GM12878 (cell line): ENCODE results near the gene ZDHHC5. TPM values are rescaled to one million over a fixed set of nuclear protein-coding genes. Genes with fewer than 3 reads are reported as not detected.
A peak's percentile ranks its signal among the peaks of the same experiment; 100 is the strongest.

Experiments used
- ATAC-seq: fragments of 200-7000 bp; cut with Tn5 transposase; 3 replicates; pipeline ENCODE4 v1.9.1; 2020; ENCODE audit warnings: mild to moderate bottlenecking, moderate library complexity
- BruUV-seq: library from RNA; stranded (reverse); fragments of 400-500 nt; replicated peaks from 2 replicates; lab custom pipeline; 2021; lab: Mats Ljungman, UMichigan
- CTCF ChIA-PET: fragments of 300-600 bp; sonication (Branson Sonifier 250); formaldehyde crosslinking; extraction: SDS; loops from one replicate; lab custom pipeline; 2021; ENCODE audit warnings: inconsistent platforms; lab: Yijun Ruan, JAX
- POLR2A ChIA-PET: fragments of 350-600 bp; formaldehyde crosslinking; extraction: SDS; loops from one replicate; lab custom pipeline; 2021; ENCODE audit warnings: inconsistent platforms; lab: Charles Lee
- RAD21 ChIA-PET: fragments of 300-600 bp; sonication (Branson Sonifier 250); formaldehyde crosslinking; loops from one replicate; lab custom pipeline; 2023; ENCODE audit warnings: antibody characterized with exemption; ENCODE audit not compliant: unreplicated experiment; lab: Charles Lee
- SMC1A ChIA-PET: fragments of 300-600 bp; sonication (Branson Sonifier 250); formaldehyde crosslinking; loops from one replicate; lab custom pipeline; 2023; ENCODE audit not compliant: unreplicated experiment, uncharacterized antibody; lab: Charles Lee
- DNase-seq: peaks from one replicate; pipeline ENCODE4 v3.0.0-alpha.2; 2011; ENCODE audit warnings: low read depth, low spot score
- FAIRE-seq: peaks from 3 replicates; lab custom pipeline; 2011; peaks lifted over from hg19 to GRCh38; lab: Jason Lieb, UNC
- H2AFZ ChIP-seq: 2 replicates; pipeline ENCODE4 v1.6.0; 2011; ENCODE audit warnings: low read depth, low read length, control low read depth; ENCODE audit not compliant: control insufficient read depth
- H3K27ac ChIP-seq: 2 replicates; pipeline ENCODE4 v1.5.1; 2011; ENCODE audit warnings: control low read depth; ENCODE audit not compliant: control insufficient read depth, insufficient read depth
- H3K27me3 ChIP-seq, 2 experiments: replicated peaks in 1 of 2; 2 replicates each; pipeline versions ENCODE4 v1.6.0 to v1.6.1; 2011; ENCODE audit warnings: low read length in 1 of 2; ENCODE audit not compliant: control insufficient read depth in 2 of 2, insufficient read depth in 2 of 2
- H3K36me3 ChIP-seq, 2 experiments: 2 replicates each; pipeline ENCODE4 v1.5.1; 2011; ENCODE audit warnings: low read length in 1 of 2; ENCODE audit not compliant: control insufficient read depth in 2 of 2, insufficient read depth in 2 of 2
- H3K4me1 ChIP-seq: 2 replicates; pipeline ENCODE4 v1.6.1; 2011; ENCODE audit warnings: mild to moderate bottlenecking, low read length, moderate library complexity, mixed read lengths; ENCODE audit not compliant: control insufficient read depth, insufficient read depth
- H3K4me2 ChIP-seq: 2 replicates; pipeline ENCODE4 v1.6.0; 2011; ENCODE audit warnings: control low read depth; ENCODE audit not compliant: control insufficient read depth, insufficient read depth
- H3K4me3 ChIP-seq: fragments of 200-600 bp; sonication (generic); 2 replicates; pipeline ENCODE4 v1.5.1; 2016
- H3K79me2 ChIP-seq: 2 replicates; pipeline ENCODE4 v1.6.0; 2011; ENCODE audit warnings: low read length; ENCODE audit not compliant: control insufficient read depth, insufficient read depth
- H3K9ac ChIP-seq: 2 replicates; pipeline ENCODE4 v1.8.0; 2011; ENCODE audit warnings: low read length, control low read depth, mixed read lengths; ENCODE audit not compliant: control insufficient read depth, insufficient read depth
- H3K9me3 ChIP-seq: replicated peaks from 3 replicates; pipeline ENCODE4 v1.5.1; 2011; ENCODE audit warnings: mild to moderate bottlenecking, low read length; ENCODE audit not compliant: control insufficient read depth, insufficient read depth
- H4K20me1 ChIP-seq: 2 replicates; pipeline ENCODE4 v1.6.0; 2011; ENCODE audit not compliant: control insufficient read depth, insufficient read depth
- BMI1 ChIP-seq: fragments of 450-650 bp; IDR thresholded peaks from 2 replicates; pipeline ENCODE4 v1.6.1; 2016; ENCODE audit warnings: mild to moderate bottlenecking, moderate library complexity, borderline replicate concordance
- CREM ChIP-seq: IDR thresholded peaks from 2 replicates; pipeline ENCODE4 v1.6.1; 2014; ENCODE audit warnings: antibody characterized with exemption, low read depth
- FOS ChIP-seq: IDR thresholded peaks from 3 replicates; pipeline ENCODE4 v1.6.1; 2011; ENCODE audit warnings: borderline replicate concordance; ENCODE audit not compliant: insufficient read length; ENCODE audit errors: extremely low read depth
- JUNB ChIP-seq: IDR thresholded peaks from 2 replicates; pipeline ENCODE4 v1.6.1; 2016; ENCODE audit warnings: antibody characterized with exemption, mild to moderate bottlenecking
- KLF5 ChIP-seq: fragments of 450-650 bp; IDR thresholded peaks from 2 replicates; pipeline ENCODE4 v1.6.1; 2014; ENCODE audit warnings: mild to moderate bottlenecking; ENCODE audit not compliant: partially characterized antibody
- LARP7 ChIP-seq: fragments of 450-650 bp; IDR thresholded peaks from 2 replicates; pipeline ENCODE4 v1.6.1; 2017; ENCODE audit warnings: mild to moderate bottlenecking
- PML ChIP-seq: IDR thresholded peaks from 2 replicates; pipeline ENCODE4 v1.6.1; 2012; ENCODE audit warnings: low read length, inconsistent platforms
- POLR2AphosphoS2 ChIP-seq: IDR thresholded peaks from 2 replicates; pipeline ENCODE4 v1.6.1; 2011; ENCODE audit warnings: low read depth, mild to moderate bottlenecking, low read length, improper control_type of control experiment, moderate library complexity
- POU2F2 ChIP-seq: IDR thresholded peaks from 3 replicates; pipeline ENCODE4 v1.6.1; 2011; ENCODE audit warnings: low read depth, mild to moderate bottlenecking, low read length, borderline replicate concordance
- RAD21 ChIP-seq: IDR thresholded peaks from 2 replicates; pipeline ENCODE4 v1.6.1; 2011; ENCODE audit warnings: mild to moderate bottlenecking, low read depth, low read length, moderate library complexity; ENCODE audit not compliant: insufficient read depth
- RFX5 ChIP-seq: IDR thresholded peaks from 2 replicates; pipeline ENCODE4 v1.6.1; 2011; ENCODE audit warnings: low read depth, low read length, improper control_type of control experiment
- SUZ12 ChIP-seq: fragments of 200-600 bp; sonication (generic); IDR thresholded peaks from one replicate; pipeline ENCODE4 v1.6.1; 2018; ENCODE audit warnings: antibody characterized with exemption, mild to moderate bottlenecking; ENCODE audit not compliant: unreplicated experiment
- WGBS: methylation state at CpG from one replicate; pipeline ENCODE4 v1.1.6; 2016; ENCODE audit warnings: low lambda C conversion rate; ENCODE audit not compliant: insufficient replicate concordance, insufficient coverage; ENCODE audit errors: missing lambda C conversion rate; 5-methylcytosine and 5-hydroxymethylcytosine counted together
- in situ Hi-C: fragments of 300-500 bp; cut with MboI; formaldehyde crosslinking; loops from 9 replicates; pipeline ENCODE4 v1.14.3; 2018; ENCODE audit warnings: mixed read lengths
- intact Hi-C: fragments of 100-400 bp; cut with micrococcal nuclease; formaldehyde crosslinking; loops from one replicate; pipeline ENCODE4 v1.14.2; 2022; ENCODE audit not compliant: unreplicated experiment
- polyA plus RNA-seq, 11 experiments: library from polyadenylated mRNA; depleted of rRNA in 4 of 11; unstranded in 6 of 11; stranded (reverse) in 5 of 11; fragments of >200 nt; fragmentation: Nextera tagmentation in 4 of 11; fragmentation: Illumina TruSeq in 1 of 11; extraction: Ambion mirVana in 4 of 11; extraction: Trizol in 1 of 11; gene quantifications; 1 replicate in 1 of 11; 2 replicates in 10 of 11; pipeline versions ENCODE4 v1.2.1 to v1.2.3, GENCODE V29; 2011 to 2016; ENCODE audit warnings: inconsistent platforms in 2 of 11, missing spikeins in 2 of 11, low read depth in 1 of 11
- total RNA-seq, 4 experiments: library from RNA; depleted of rRNA in 3 of 4; stranded (reverse); fragments of >200 nt in 3 of 4; fragmentation: Illumina TruSeq in 1 of 4; extraction: Trizol in 1 of 4; gene quantifications; 2 replicates each; pipeline versions ENCODE4 v1.2.1 to v1.2.3, GENCODE V29; 2013 to 2021
- TF ChIP-seq, protein P1 (sequence below): IDR thresholded peaks from 2 replicates; pipeline ENCODE4 v1.6.1; 2012; ENCODE audit warnings: improper control_type of control experiment, low read depth, low read length; ENCODE audit not compliant: insufficient replicate concordance
- TF ChIP-seq, protein P2 (sequence below): fragments of 450-650 bp; IDR thresholded peaks from 2 replicates; pipeline ENCODE4 v1.6.1; 2017; ENCODE audit warnings: borderline replicate concordance
- TF ChIP-seq, protein P3 (sequence below): IDR thresholded peaks from 2 replicates; pipeline ENCODE4 v1.6.1; 2011; ENCODE audit warnings: low read depth, mild to moderate bottlenecking, low read length, moderate library complexity, borderline replicate concordance; ENCODE audit errors: extremely low read depth
- TF ChIP-seq, protein P4 (sequence below): IDR thresholded peaks from 2 replicates; pipeline ENCODE4 v1.6.1; 2012; ENCODE audit warnings: low read depth, low read length, improper control_type of control experiment

Gene ZDHHC5
- total and polyA plus RNA-seq, 10 of the 15 experiments (the other 5 are each of a cell fraction or from before 2014, with no cell fraction given) = 3.9 to 61.3 (median 37.6) TPM

DNA sequence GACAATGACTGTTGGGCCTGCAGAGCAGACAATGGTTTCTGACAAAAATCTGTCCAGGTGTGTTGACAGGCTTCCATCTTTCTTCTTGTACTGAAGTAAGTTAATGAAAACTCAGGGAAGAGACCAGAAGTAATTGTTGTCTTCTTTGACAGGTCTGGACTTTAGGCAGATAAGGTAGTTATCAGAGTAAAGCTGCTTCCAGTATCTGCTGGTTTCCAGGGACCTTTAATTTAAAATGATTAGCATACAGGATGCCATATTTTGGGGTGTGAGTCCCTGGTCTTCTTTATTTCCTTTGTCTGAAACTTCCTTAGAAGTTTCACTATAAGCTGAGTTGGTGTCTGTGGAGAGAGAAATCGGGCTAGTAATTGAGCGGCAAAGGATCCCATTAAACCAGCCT lies 45.9 kb downstream of the ZDHHC5 start:
- Histone ChIP-seq H3K27me3 (no peaks in the 10 kb centered on the region), H3K4me3 (peak overlapping the region; percentile 97), H3K4me1 (peaks cover 4% of the 10 kb centered on the region), H3K9ac (peak overlapping the region; percentile 91; the same call in 1 of the 2 replicates), H3K4me2 (peak overlapping the region; percentile 87), H2AFZ (no peak overlapping the region), H3K79me2 (peaks cover 53% of the 10 kb centered on the region), H3K27ac (no peak overlapping the region), H3K36me3 (peaks cover 0 to 5% of the 10 kb centered on the region in 2 experiments; a peak in 1 of 4 replicates), H4K20me1 (no peaks in the 10 kb centered on the region), H3K9me3 (no peaks in the 10 kb centered on the region)
- DNase-seq (no peak), ATAC-seq (no peak), FAIRE-seq (no peak)
- ChIA-PET POLR2A (interaction anchor here (0.5 to 1.9 kb wide), 4 partner anchors 20 to 87 kb away, joined by 3 to 8 read pairs (median 6); partner anchors contain the start of gene SELENOH), RAD21 (interaction anchor here (0.7 to 4.0 kb wide), 7 partner anchors 19 to 314 kb away, joined by 3 to 25 read pairs (median 3); no protein-coding TSS in a partner anchor), CTCF (interaction anchor here (0.7 to 3.0 kb wide), 10 partner anchors 16 to 220 kb away, joined by 3 to 28 read pairs (median 5); partner anchors contain the start of gene UBE2L6), SMC1A (interaction anchor here (0.7 to 3.6 kb wide), 11 partner anchors 9 to 87 kb away, joined by 3 to 27 read pairs (median 4); partner anchors contain the start of genes CTNND1 and SELENOH)
- in situ Hi-C loops (no loop called here), intact Hi-C loops (loop anchor here (5.0 kb wide), 1 partner anchor 147 kb away; the partner anchor contains the start of gene UBE2L6)
- 74% methylated on average over 2 of the region's 2 CpGs for WGBS
- BruUV-seq = no TSS peak
- TF ChIP-seq POLR2AphosphoS2 (no peak), BMI1 (no peak), CREM (no peak), FOS (no peak), KLF5 (no peak), PML (no peak), RFX5 (no peak), JUNB (no peak), POU2F2 (no peak), SUZ12 (no peak), LARP7 (no peak), RAD21 (no peak)
- TF ChIP-seq, protein P1, sequence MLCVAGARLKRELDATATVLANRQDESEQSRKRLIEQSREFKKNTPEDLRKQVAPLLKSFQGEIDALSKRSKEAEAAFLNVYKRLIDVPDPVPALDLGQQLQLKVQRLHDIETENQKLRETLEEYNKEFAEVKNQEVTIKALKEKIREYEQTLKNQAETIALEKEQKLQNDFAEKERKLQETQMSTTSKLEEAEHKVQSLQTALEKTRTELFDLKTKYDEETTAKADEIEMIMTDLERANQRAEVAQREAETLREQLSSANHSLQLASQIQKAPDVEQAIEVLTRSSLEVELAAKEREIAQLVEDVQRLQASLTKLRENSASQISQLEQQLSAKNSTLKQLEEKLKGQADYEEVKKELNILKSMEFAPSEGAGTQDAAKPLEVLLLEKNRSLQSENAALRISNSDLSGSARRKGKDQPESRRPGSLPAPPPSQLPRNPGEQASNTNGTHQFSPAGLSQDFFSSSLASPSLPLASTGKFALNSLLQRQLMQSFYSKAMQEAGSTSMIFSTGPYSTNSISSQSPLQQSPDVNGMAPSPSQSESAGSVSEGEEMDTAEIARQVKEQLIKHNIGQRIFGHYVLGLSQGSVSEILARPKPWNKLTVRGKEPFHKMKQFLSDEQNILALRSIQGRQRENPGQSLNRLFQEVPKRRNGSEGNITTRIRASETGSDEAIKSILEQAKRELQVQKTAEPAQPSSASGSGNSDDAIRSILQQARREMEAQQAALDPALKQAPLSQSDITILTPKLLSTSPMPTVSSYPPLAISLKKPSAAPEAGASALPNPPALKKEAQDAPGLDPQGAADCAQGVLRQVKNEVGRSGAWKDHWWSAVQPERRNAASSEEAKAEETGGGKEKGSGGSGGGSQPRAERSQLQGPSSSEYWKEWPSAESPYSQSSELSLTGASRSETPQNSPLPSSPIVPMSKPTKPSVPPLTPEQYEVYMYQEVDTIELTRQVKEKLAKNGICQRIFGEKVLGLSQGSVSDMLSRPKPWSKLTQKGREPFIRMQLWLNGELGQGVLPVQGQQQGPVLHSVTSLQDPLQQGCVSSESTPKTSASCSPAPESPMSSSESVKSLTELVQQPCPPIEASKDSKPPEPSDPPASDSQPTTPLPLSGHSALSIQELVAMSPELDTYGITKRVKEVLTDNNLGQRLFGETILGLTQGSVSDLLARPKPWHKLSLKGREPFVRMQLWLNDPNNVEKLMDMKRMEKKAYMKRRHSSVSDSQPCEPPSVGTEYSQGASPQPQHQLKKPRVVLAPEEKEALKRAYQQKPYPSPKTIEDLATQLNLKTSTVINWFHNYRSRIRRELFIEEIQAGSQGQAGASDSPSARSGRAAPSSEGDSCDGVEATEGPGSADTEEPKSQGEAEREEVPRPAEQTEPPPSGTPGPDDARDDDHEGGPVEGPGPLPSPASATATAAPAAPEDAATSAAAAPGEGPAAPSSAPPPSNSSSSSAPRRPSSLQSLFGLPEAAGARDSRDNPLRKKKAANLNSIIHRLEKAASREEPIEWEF = no peak
- TF ChIP-seq, protein P2, sequence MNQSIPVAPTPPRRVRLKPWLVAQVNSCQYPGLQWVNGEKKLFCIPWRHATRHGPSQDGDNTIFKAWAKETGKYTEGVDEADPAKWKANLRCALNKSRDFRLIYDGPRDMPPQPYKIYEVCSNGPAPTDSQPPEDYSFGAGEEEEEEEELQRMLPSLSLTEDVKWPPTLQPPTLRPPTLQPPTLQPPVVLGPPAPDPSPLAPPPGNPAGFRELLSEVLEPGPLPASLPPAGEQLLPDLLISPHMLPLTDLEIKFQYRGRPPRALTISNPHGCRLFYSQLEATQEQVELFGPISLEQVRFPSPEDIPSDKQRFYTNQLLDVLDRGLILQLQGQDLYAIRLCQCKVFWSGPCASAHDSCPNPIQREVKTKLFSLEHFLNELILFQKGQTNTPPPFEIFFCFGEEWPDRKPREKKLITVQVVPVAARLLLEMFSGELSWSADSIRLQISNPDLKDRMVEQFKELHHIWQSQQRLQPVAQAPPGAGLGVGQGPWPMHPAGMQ = no peak
- TF ChIP-seq, protein P3, sequence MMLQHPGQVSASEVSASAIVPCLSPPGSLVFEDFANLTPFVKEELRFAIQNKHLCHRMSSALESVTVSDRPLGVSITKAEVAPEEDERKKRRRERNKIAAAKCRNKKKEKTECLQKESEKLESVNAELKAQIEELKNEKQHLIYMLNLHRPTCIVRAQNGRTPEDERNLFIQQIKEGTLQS = no peak
- TF ChIP-seq, protein P4, sequence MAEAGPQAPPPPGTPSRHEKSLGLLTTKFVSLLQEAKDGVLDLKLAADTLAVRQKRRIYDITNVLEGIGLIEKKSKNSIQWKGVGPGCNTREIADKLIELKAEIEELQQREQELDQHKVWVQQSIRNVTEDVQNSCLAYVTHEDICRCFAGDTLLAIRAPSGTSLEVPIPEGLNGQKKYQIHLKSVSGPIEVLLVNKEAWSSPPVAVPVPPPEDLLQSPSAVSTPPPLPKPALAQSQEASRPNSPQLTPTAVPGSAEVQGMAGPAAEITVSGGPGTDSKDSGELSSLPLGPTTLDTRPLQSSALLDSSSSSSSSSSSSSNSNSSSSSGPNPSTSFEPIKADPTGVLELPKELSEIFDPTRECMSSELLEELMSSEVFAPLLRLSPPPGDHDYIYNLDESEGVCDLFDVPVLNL = no peak
